ENCODE data around the gene DGKB. TPM values are rescaled to one million over a fixed set of nuclear protein-coding genes. Genes with fewer than 3 reads are reported as not detected.

The DGKB gene
- total RNA-seq, 1 donor from 2014 or later, result 0.32 TPM

DNA sequence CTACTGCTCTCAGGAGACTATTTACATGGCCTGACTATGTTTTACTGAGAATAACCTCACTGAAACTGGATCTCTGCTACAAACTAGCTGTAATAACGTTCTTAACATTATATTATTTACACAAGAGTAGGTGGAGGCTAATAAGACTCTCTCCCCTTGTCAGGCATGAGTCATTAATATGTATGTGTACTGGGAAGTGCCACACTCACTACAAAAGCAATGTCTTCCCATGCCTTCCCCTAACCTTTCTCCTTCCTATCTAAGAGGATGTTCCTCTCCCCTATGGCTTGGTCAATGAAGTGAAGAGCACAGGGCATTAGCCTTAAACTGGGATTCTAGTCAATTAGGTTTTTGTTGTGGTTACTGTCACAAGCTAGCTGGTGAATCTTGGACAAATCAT is 147.9 kb downstream of the DGKB start:
- TF ChIP-seq, protein P1, sequence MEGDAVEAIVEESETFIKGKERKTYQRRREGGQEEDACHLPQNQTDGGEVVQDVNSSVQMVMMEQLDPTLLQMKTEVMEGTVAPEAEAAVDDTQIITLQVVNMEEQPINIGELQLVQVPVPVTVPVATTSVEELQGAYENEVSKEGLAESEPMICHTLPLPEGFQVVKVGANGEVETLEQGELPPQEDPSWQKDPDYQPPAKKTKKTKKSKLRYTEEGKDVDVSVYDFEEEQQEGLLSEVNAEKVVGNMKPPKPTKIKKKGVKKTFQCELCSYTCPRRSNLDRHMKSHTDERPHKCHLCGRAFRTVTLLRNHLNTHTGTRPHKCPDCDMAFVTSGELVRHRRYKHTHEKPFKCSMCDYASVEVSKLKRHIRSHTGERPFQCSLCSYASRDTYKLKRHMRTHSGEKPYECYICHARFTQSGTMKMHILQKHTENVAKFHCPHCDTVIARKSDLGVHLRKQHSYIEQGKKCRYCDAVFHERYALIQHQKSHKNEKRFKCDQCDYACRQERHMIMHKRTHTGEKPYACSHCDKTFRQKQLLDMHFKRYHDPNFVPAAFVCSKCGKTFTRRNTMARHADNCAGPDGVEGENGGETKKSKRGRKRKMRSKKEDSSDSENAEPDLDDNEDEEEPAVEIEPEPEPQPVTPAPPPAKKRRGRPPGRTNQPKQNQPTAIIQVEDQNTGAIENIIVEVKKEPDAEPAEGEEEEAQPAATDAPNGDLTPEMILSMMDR (IDR thresholded peaks at IDR 0.05), result no peak
- Mint-ChIP-seq H3K4me3 (ENCODE audit: unreplicated experiment) (no peak overlapping the region), H3K9me3 (ENCODE audit: unreplicated experiment) (no peaks in the 10 kb centered on the region), H3K4me1 (ENCODE audit: unreplicated experiment) (peaks cover 32% of the 10 kb centered on the region), H3K36me3 (ENCODE audit: unreplicated experiment) (no peaks in the 10 kb centered on the region), H3K27ac (ENCODE audit: unreplicated experiment) (peak overlapping the region; percentile 81), H3K27me3 (ENCODE audit: unreplicated experiment) (no peaks in the 10 kb centered on the region)
- DNase-seq (ENCODE audit: extremely low spot score, unreplicated experiment), result no peak

- H3K4me1 Mint-ChIP-seq (ENCODE audit: unreplicated experiment), result peaks cover 46% of the 10 kb centered on the region
- H3K27me3 Mint-ChIP-seq (ENCODE audit: unreplicated experiment), result no peaks in the 10 kb centered on the region
These were observed 150.2 kb downstream of the DGKB start for GRCh38 chr7:14752301-14752700.

DNA sequence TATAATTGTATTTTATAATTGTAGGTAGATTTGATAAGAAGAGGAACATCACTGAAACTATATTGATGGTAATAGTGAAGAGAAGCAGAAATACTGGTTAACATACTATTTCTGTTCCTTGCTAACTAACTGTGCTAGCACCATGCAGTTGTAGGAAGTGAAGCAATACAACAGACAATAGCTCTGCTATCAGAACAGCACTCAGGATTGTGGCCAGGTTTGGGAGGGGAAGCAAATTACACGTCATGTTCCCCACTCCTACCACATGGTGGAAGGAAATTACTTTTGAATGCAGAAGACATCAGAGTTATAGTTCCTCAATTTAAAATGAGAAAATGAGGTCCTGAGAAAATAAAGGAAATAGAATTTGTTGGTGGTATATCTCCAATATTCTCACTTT is 151.1 kb downstream of the DGKB start:
- Mint-ChIP-seq H3K36me3 (ENCODE audit: unreplicated experiment) (no peaks in the 10 kb centered on the region), H3K27ac (ENCODE audit: unreplicated experiment) (peak overlapping the region; percentile 20), H3K27me3 (ENCODE audit: unreplicated experiment) (no peaks in the 10 kb centered on the region), H3K4me1 (ENCODE audit: unreplicated experiment) (peaks cover 50% of the 10 kb centered on the region), H3K9me3 (ENCODE audit: unreplicated experiment) (no peaks in the 10 kb centered on the region), H3K4me3 (ENCODE audit: unreplicated experiment) (no peak overlapping the region)
- TF ChIP-seq, protein P1 (IDR thresholded peaks at IDR 0.05), result no peak
- DNase-seq (ENCODE audit: extremely low spot score, unreplicated experiment), result no peak

More at GRCh38 chr7:14752301-14752700, 150.2 kb downstream of the DGKB start:
- Mint-ChIP-seq H3K27ac (ENCODE audit: unreplicated experiment) (peak overlapping the region; percentile 45), H3K36me3 (ENCODE audit: unreplicated experiment) (no peaks in the 10 kb centered on the region), H3K9me3 (ENCODE audit: unreplicated experiment) (no peaks in the 10 kb centered on the region), H3K4me3 (ENCODE audit: unreplicated experiment) (no peak overlapping the region)
- no peak for DNase-seq (ENCODE audit: extremely low spot score, unreplicated experiment)
- TF ChIP-seq, protein P1 (IDR thresholded peaks at IDR 0.05), result no peak

- H3K4me1 Mint-ChIP-seq (ENCODE audit: unreplicated experiment), result peaks cover 40% of the 10 kb centered on the region
- no peaks in the 10 kb centered on the region for H3K27me3 Mint-ChIP-seq (ENCODE audit: unreplicated experiment)
- peak overlapping the region; percentile 24 for H3K27ac Mint-ChIP-seq (ENCODE audit: unreplicated experiment)
- H3K4me3 Mint-ChIP-seq (ENCODE audit: unreplicated experiment), result no peak overlapping the region
- no peaks in the 10 kb centered on the region for H3K36me3 Mint-ChIP-seq (ENCODE audit: unreplicated experiment)
- peaks cover 8% of the 10 kb centered on the region for H3K9me3 Mint-ChIP-seq (ENCODE audit: unreplicated experiment)
- no peak for DNase-seq (ENCODE audit: extremely low spot score, unreplicated experiment)
- TF ChIP-seq, protein P1 (IDR thresholded peaks at IDR 0.05), result no peak
These were observed 154.1 kb downstream of the DGKB start for GRCh38 chr7:14748461-14748860.

DNA sequence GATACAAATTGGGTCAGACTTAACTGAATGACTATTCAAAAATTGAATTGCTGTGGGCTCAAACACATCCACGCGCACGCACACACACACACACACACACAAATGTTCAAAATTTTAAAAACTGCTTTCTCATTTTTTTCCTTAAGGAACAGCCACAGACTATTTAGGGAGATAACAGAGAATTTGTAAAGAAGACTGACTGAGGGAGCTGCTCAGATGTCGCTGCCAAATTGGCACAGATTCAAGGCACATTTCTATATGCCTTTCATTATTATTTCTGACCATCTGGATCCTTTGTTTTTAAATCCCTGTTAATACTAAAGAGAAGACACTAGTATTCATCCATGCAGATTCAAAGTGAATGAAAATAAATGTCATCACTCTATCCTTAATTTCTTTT is 154.8 kb downstream of the DGKB start:
- H3K36me3 Mint-ChIP-seq (ENCODE audit: unreplicated experiment), result no peaks in the 10 kb centered on the region
- H3K27ac Mint-ChIP-seq (ENCODE audit: unreplicated experiment), result peak overlapping the region; percentile 24
- no peak overlapping the region for H3K4me3 Mint-ChIP-seq (ENCODE audit: unreplicated experiment)
- H3K27me3 Mint-ChIP-seq (ENCODE audit: unreplicated experiment), result no peaks in the 10 kb centered on the region
- H3K9me3 Mint-ChIP-seq (ENCODE audit: unreplicated experiment), result peaks cover 14% of the 10 kb centered on the region
- DNase-seq (ENCODE audit: extremely low spot score, unreplicated experiment), result no peak
- TF ChIP-seq, protein P1 (IDR thresholded peaks at IDR 0.05), result no peak
- peaks cover 34% of the 10 kb centered on the region for H3K4me1 Mint-ChIP-seq (ENCODE audit: unreplicated experiment)

Measured in osteocyte (in vitro differentiated cells).